Uterus (tissue), 2 donors: Measurements from ENCODE around the gene GREM1.

ENCODE experiments used
- CTCF ChIP-seq, 4 experiments: fragments of 200-600 bp in 2 of 4; fragments of 450-650 bp in 2 of 4; sonication (generic) in 2 of 4; IDR thresholded peaks; one replicate each; pipeline ENCODE4 v1.5.1; 2016 to 2019; ENCODE audit warnings: antibody characterized with exemption in 4 of 4, mild to moderate bottlenecking in 2 of 4, moderate library complexity in 1 of 4
- POLR2A ChIP-seq, 2 donors: fragments of 450-650 bp; IDR thresholded peaks; one replicate each; pipeline ENCODE4 v1.6.1; 2016; ENCODE audit warnings: antibody characterized with exemption in 2 of 2, mild to moderate bottlenecking in 1 of 2, moderate library complexity in 1 of 2

- no peak for TF ChIP-seq CTCF (IDR thresholded peaks at IDR 0.05)
- TF ChIP-seq POLR2A (IDR thresholded peaks at IDR 0.05), result no peak
Measured at GRCh38 chr15:32746116-32746857, 28.5 kb downstream of the GREM1 start.
